ENCODE measurements around the gene ARL4A. TPM values are rescaled to one million over a fixed set of nuclear protein-coding genes. Genes with fewer than 3 reads are reported as not detected.

ARL4A gene
- polyA plus RNA-seq, 1 donor (not counting 4 experiments of a cell fraction or from before 2014, with no cell fraction given), result 17.1 TPM

DNA sequence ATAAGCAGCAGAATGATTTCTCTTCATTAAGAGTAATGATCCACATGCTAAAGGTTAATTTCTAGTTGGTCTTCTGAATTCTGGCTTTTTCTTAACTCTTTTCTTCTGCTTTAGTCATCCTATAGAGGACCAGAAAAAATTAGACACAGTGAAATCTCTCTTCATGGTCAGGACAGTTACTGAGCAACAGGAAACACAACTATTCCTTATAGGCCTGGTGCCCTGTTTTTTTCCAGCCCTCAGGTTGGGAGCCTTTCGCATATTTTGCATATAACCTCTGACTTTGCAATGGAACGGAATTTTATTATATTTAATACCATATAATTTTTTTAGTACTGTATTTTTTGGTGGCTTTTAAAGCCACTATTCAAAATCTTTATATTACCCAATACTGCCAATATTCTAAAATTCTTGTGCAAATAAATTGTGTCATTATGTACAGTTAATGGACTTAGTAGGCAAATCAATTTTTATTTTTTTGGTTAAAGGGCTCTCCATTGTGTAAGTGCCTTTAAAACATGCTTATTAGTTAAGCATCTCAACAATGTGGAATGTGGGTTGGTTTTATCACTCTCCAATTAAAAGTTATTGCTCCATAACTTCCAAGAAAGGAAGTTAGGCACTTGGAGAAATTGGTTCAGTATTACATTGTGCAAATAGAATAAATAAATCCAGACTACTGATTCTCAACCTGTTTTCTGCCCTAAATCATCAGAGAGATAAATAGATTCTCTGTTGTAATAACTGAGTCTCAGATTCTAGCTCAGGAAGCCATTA is 22.5 kb downstream of the ARL4A start:
- Histone ChIP-seq H3K9ac (ENCODE audit: control insufficient read depth, extremely low read depth, insufficient read depth, low read length) (no peak overlapping the region), H3K79me2 (ENCODE audit: control insufficient read depth, insufficient read depth, low read length) (no peaks in the 10 kb centered on the region), H2AFZ (ENCODE audit: control insufficient read depth, low read length) (peak overlapping the region; percentile 13), H3K4me2 (ENCODE audit: control insufficient read depth, extremely low read depth, insufficient read depth, low read depth, low read length) (no peak overlapping the region), H3K36me3 (ENCODE audit: control insufficient read depth in 2 of 2, extremely low read depth in 1 of 2, insufficient read depth in 2 of 2, low read length in 2 of 2) (no peaks in the 10 kb centered on the region), H4K20me1 (ENCODE audit: control insufficient read depth, extremely low read depth, insufficient read depth, low read length) (no peaks in the 10 kb centered on the region), H3K4me3 (ENCODE audit: control insufficient read depth in 2 of 3, extremely low read depth in 1 of 3, insufficient read depth in 2 of 3, low read depth in 1 of 3, low read length in 3 of 3) (no peak overlapping the region), H3K9me1 (ENCODE audit: control insufficient read depth, extremely low read depth, insufficient read depth, low read length) (no peaks in the 10 kb centered on the region), H3K4me1 (ENCODE audit: control insufficient read depth, extremely low read depth, insufficient read depth, low read length) (peaks cover 29% of the 10 kb centered on the region), H3K9me3 (ENCODE audit: control insufficient read depth, low read depth, low read length) (no peaks in the 10 kb centered on the region), H3K27me3 (ENCODE audit: control insufficient read depth, extremely low read depth, insufficient read depth, low read length) (no peaks in the 10 kb centered on the region), H3K27ac (ENCODE audit: control insufficient read depth, insufficient read depth, low read length) (no peak overlapping the region)
- dilution Hi-C loops (cut with MboI; ENCODE audit: extremely low pct_ligation_motif_present, low sequenced_read_pairs), result no loop called here
- FAIRE-seq, result no peak
- no peak for TF ChIP-seq EZH2 (IDR thresholded peaks at IDR 0.05; ENCODE audit: low read length)
- TF ChIP-seq, protein P1, sequence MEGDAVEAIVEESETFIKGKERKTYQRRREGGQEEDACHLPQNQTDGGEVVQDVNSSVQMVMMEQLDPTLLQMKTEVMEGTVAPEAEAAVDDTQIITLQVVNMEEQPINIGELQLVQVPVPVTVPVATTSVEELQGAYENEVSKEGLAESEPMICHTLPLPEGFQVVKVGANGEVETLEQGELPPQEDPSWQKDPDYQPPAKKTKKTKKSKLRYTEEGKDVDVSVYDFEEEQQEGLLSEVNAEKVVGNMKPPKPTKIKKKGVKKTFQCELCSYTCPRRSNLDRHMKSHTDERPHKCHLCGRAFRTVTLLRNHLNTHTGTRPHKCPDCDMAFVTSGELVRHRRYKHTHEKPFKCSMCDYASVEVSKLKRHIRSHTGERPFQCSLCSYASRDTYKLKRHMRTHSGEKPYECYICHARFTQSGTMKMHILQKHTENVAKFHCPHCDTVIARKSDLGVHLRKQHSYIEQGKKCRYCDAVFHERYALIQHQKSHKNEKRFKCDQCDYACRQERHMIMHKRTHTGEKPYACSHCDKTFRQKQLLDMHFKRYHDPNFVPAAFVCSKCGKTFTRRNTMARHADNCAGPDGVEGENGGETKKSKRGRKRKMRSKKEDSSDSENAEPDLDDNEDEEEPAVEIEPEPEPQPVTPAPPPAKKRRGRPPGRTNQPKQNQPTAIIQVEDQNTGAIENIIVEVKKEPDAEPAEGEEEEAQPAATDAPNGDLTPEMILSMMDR (optimal IDR thresholded peaks at IDR 0.05 in 1 of 3, IDR thresholded peaks at IDR 0.05 in 1 of 3, conservative IDR thresholded peaks at IDR 0.05 in 1 of 3; ENCODE audit: extremely low read depth in 1 of 3, insufficient read depth in 2 of 3, low read length in 3 of 3), result no peak
- no peak for DNase-seq (ENCODE audit: low read depth, low spot score)

DNA sequence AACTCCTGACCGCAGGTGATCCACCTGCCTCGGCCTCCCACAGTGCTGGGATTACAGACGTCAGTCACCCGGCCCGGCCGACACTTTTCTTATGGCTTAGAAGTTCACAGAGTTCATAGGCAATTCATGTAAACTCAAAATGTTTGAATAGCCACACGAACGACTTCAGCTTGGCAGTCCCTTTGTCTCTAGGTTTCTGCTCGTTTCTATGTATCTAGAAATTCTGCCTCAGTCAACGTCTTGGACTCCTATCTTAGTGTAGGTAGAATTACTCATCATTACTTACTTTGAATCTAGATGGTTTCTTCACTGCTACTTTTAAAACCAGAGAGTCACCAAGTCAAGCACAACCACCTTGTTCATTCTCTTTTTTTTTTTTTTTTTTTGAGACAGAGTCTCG is 23.7 kb downstream of the ARL4A start:
- no peaks in the 10 kb centered on the region for H3K36me3 ChIP-seq (ENCODE audit: control insufficient read depth in 2 of 2, extremely low read depth in 1 of 2, insufficient read depth in 2 of 2, low read length in 2 of 2)
- H3K27ac ChIP-seq (ENCODE audit: control insufficient read depth, insufficient read depth, low read length), result no peak overlapping the region
- TF ChIP-seq EZH2 (IDR thresholded peaks at IDR 0.05; ENCODE audit: low read length), result no peak
- TF ChIP-seq, protein P1 (optimal IDR thresholded peaks at IDR 0.05 in 1 of 3, IDR thresholded peaks at IDR 0.05 in 1 of 3, conservative IDR thresholded peaks at IDR 0.05 in 1 of 3; ENCODE audit: extremely low read depth in 1 of 3, insufficient read depth in 2 of 3, low read length in 3 of 3), result no peak
- FAIRE-seq (no peak), DNase-seq (ENCODE audit: low read depth, low spot score) (no peak)
- H4K20me1 ChIP-seq (ENCODE audit: control insufficient read depth, extremely low read depth, insufficient read depth, low read length), result no peaks in the 10 kb centered on the region
- dilution Hi-C loops (cut with MboI; ENCODE audit: extremely low pct_ligation_motif_present, low sequenced_read_pairs), result no loop called here
- H3K27me3 ChIP-seq (ENCODE audit: control insufficient read depth, extremely low read depth, insufficient read depth, low read length), result no peaks in the 10 kb centered on the region
- no peaks in the 10 kb centered on the region for H3K9me3 ChIP-seq (ENCODE audit: control insufficient read depth, low read depth, low read length)
- H2AFZ ChIP-seq (ENCODE audit: control insufficient read depth, low read length), result no peak overlapping the region
- no peaks in the 10 kb centered on the region for H3K9me1 ChIP-seq (ENCODE audit: control insufficient read depth, extremely low read depth, insufficient read depth, low read length)
- H3K4me1 ChIP-seq (ENCODE audit: control insufficient read depth, extremely low read depth, insufficient read depth, low read length), result peaks cover 33% of the 10 kb centered on the region
- no peak overlapping the region for H3K9ac ChIP-seq (ENCODE audit: control insufficient read depth, extremely low read depth, insufficient read depth, low read length)
- H3K79me2 ChIP-seq (ENCODE audit: control insufficient read depth, insufficient read depth, low read length), result no peaks in the 10 kb centered on the region
- H3K4me3 ChIP-seq (ENCODE audit: control insufficient read depth in 2 of 3, extremely low read depth in 1 of 3, insufficient read depth in 2 of 3, low read depth in 1 of 3, low read length in 3 of 3), result no peak overlapping the region
- no peak overlapping the region for H3K4me2 ChIP-seq (ENCODE audit: control insufficient read depth, extremely low read depth, insufficient read depth, low read depth, low read length)

Data from keratinocyte (primary cell).